ENCODE data around the gene ADGRF1.
"Not testable (repeated sequence)": the region's sequence is repeated elsewhere in the genome, so short reads cannot be mapped to it uniquely, and the experiment has no call there.

Gene ADGRF1

GRCh38 chr6:47061309-47062300 is 19.5 kb upstream of the ADGRF1 start:
- DNase-seq: no peak

- DNase-seq: no peak
Measured at GRCh38 chr6:47059216-47059885, 17.2 kb upstream of the ADGRF1 start.

GRCh38 chr6:47057830-47058540 is 15.9 kb upstream of the ADGRF1 start:
- DNase-seq: no peak

- no peak for DNase-seq
Measured at GRCh38 chr6:47056832-47057231, 14.7 kb upstream of the ADGRF1 start.

- DNase-seq: not testable (repeated sequence)
Measured at GRCh38 chr6:47054302-47054701, 12.2 kb upstream of the ADGRF1 start.

GRCh38 chr6:47048638-47049037 is 6.5 kb upstream of the ADGRF1 start:
- no peak for DNase-seq

- DNase-seq: peak; percentile 58
Measured at GRCh38 chr6:47047479-47048407, 5.6 kb upstream of the ADGRF1 start.

GRCh38 chr6:47047097-47047478 is 5.0 kb upstream of the ADGRF1 start:
- DNase-seq: no peak

GRCh38 chr6:47044397-47044796 is 2.3 kb upstream of the ADGRF1 start:
- DNase-seq: no peak

GRCh38 chr6:47043286-47043685 is 1.2 kb upstream of the ADGRF1 start:
- DNase-seq: no peak

- DNase-seq: no peak
Measured at GRCh38 chr6:47041741-47042140, 391 bp downstream of the ADGRF1 start.

GRCh38 chr6:47034926-47035325 is 7.2 kb downstream of the ADGRF1 start:
- peak; percentile 47 for DNase-seq

GRCh38 chr6:47034421-47034820 is 7.7 kb downstream of the ADGRF1 start:
- no peak for DNase-seq

- no peak for DNase-seq
Measured at GRCh38 chr6:47032974-47033765, 9.0 kb downstream of the ADGRF1 start.

GRCh38 chr6:47031656-47032055 is 10.5 kb downstream of the ADGRF1 start:
- DNase-seq: no peak

- DNase-seq: no peak
Measured at GRCh38 chr6:47029865-47030561, 12.1 kb downstream of the ADGRF1 start.

GRCh38 chr6:47028835-47029360 is 13.2 kb downstream of the ADGRF1 start:
- DNase-seq: no peak

GRCh38 chr6:47027315-47027714 is 14.8 kb downstream of the ADGRF1 start:
- no peak for DNase-seq

- no peak for DNase-seq
Measured at GRCh38 chr6:47026679-47027078, 15.5 kb downstream of the ADGRF1 start.

GRCh38 chr6:47023573-47023972 is 18.6 kb downstream of the ADGRF1 start:
- no peak for DNase-seq

- no peak for DNase-seq
Measured at GRCh38 chr6:47022191-47022590, 19.9 kb downstream of the ADGRF1 start.
